WTC11 (cell line): ENCODE data around the gene CLEC3B.

Experiments used
- ATF1 ChIP-seq: sonication (generic); formaldehyde crosslinking; IDR thresholded peaks from 2 replicates; pipeline ENCODE4 v1.8.1; 2023; ENCODE audit warnings: mild to moderate bottlenecking, moderate library complexity, missing genetic modification reagents
- CREB1 ChIP-seq: sonication (generic); formaldehyde crosslinking; IDR thresholded peaks from 2 replicates; pipeline ENCODE4 v1.8.0; 2023; ENCODE audit warnings: mild to moderate bottlenecking, missing genetic modification reagents
- EMX1 ChIP-seq: fragments of 250-450 bp; sonication (Bioruptor Pico); IDR thresholded peaks from 2 replicates; pipeline ENCODE4 v1.8.0; 2021; ENCODE audit warnings: mild to moderate bottlenecking
- KAT7 ChIP-seq: sonication (generic); formaldehyde crosslinking; IDR thresholded peaks from 2 replicates; pipeline ENCODE4 v1.8.1; 2023; ENCODE audit warnings: missing genetic modification reagents, mild to moderate bottlenecking, borderline replicate concordance
- TF ChIP-seq, protein P1 (sequence below): fragments of 200-600 bp; IDR thresholded peaks from 2 replicates; pipeline ENCODE4 v1.8.0; 2022; ENCODE audit warnings: antibody characterized with exemption
- TF ChIP-seq, protein P2 (sequence below): sonication (generic); formaldehyde crosslinking; IDR thresholded peaks from 2 replicates; pipeline ENCODE4 v1.8.1; 2023; ENCODE audit warnings: mild to moderate bottlenecking, missing genetic modification reagents, moderate library complexity
- TF ChIP-seq, protein P3 (sequence below): sonication (generic); formaldehyde crosslinking; IDR thresholded peaks from 2 replicates; pipeline ENCODE4 v1.8.0; 2022; ENCODE audit warnings: mild to moderate bottlenecking, missing genetic modification reagents
- TF ChIP-seq, protein P4 (sequence below): fragments of 250-450 bp; sonication (Bioruptor Pico); IDR thresholded peaks from 2 replicates; pipeline ENCODE4 v2.1.2; 2022; ENCODE audit warnings: mild to moderate bottlenecking, moderate library complexity

DNA sequence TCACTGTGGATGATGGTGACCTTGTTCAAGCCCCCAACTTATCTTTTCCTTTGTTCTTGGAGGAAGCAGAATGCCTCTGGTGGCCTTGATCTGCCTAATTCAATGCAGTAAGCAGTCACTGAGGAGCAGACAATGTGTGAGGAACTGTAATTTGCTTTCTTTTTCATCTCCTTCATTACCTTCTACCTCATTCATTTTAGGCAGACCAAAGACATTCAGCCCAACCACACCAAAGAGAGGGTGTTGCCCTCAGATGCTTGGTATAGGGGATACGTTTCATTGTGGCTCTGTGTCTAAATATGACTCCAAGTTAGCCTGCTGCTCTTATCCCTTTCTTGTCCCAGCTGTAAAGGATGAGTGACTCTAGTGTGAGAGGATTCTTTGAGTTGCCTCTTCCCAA lies 34.8 kb upstream of the CLEC3B start:
- TF ChIP-seq, protein P1, sequence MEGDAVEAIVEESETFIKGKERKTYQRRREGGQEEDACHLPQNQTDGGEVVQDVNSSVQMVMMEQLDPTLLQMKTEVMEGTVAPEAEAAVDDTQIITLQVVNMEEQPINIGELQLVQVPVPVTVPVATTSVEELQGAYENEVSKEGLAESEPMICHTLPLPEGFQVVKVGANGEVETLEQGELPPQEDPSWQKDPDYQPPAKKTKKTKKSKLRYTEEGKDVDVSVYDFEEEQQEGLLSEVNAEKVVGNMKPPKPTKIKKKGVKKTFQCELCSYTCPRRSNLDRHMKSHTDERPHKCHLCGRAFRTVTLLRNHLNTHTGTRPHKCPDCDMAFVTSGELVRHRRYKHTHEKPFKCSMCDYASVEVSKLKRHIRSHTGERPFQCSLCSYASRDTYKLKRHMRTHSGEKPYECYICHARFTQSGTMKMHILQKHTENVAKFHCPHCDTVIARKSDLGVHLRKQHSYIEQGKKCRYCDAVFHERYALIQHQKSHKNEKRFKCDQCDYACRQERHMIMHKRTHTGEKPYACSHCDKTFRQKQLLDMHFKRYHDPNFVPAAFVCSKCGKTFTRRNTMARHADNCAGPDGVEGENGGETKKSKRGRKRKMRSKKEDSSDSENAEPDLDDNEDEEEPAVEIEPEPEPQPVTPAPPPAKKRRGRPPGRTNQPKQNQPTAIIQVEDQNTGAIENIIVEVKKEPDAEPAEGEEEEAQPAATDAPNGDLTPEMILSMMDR, result no peak
- TF ChIP-seq CREB1 (no peak), ATF1 (CRISPR knock-in tag) (no peak), EMX1 (CRISPR knock-in tag) (no peak), KAT7 (CRISPR knock-in tag) (no peak)
- TF ChIP-seq, protein P2, sequence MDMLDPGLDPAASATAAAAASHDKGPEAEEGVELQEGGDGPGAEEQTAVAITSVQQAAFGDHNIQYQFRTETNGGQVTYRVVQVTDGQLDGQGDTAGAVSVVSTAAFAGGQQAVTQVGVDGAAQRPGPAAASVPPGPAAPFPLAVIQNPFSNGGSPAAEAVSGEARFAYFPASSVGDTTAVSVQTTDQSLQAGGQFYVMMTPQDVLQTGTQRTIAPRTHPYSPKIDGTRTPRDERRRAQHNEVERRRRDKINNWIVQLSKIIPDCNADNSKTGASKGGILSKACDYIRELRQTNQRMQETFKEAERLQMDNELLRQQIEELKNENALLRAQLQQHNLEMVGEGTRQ, result no peak
- TF ChIP-seq, protein P3, sequence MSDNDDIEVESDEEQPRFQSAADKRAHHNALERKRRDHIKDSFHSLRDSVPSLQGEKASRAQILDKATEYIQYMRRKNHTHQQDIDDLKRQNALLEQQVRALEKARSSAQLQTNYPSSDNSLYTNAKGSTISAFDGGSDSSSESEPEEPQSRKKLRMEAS, result no peak
- TF ChIP-seq, protein P4, sequence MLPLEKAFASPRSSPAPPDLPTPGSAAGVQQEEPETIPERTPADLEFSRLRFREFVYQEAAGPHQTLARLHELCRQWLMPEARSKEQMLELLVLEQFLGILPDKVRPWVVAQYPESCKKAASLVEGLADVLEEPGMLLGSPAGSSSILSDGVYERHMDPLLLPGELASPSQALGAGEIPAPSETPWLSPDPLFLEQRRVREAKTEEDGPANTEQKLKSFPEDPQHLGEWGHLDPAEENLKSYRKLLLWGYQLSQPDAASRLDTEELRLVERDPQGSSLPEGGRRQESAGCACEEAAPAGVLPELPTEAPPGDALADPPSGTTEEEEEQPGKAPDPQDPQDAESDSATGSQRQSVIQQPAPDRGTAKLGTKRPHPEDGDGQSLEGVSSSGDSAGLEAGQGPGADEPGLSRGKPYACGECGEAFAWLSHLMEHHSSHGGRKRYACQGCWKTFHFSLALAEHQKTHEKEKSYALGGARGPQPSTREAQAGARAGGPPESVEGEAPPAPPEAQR (CRISPR knock-in tag), result no peak
